Psoas muscle (tissue), 8 donors: Measurements from ENCODE around the gene DMAC1. TPM values are rescaled to one million over a fixed set of nuclear protein-coding genes. Genes with fewer than 3 reads are reported as not detected.

ENCODE experiments used
- ATAC-seq, 4 donors: fragments of 200-7000 bp; cut with Tn5 transposase; one replicate each; pipeline ENCODE4 v1.9.1; 2020; ENCODE audit warnings: moderate library complexity in 3 of 4, mild to moderate bottlenecking in 2 of 4
- DNase-seq, 2 donors: peaks; one replicate each; pipeline ENCODE4 v3.0.0-alpha.2; 2020
- H3K27ac ChIP-seq: fragments of 200-600 bp; one replicate; pipeline ENCODE4 v1.8.0; 2022
- H3K27me3 ChIP-seq, 3 donors: fragments of 200-600 bp in 1 of 3; one replicate each; pipeline versions ENCODE4 v1.6.1 to v1.8.0; 2013 to 2022; ENCODE audit warnings: low read length in 2 of 3, mild to moderate bottlenecking in 2 of 3, moderate library complexity in 1 of 3; ENCODE audit not compliant: insufficient read depth in 3 of 3
- H3K36me3 ChIP-seq, 2 donors: fragments of 200-600 bp in 1 of 2; one replicate each; pipeline versions ENCODE4 v1.6.1 to v1.8.0; 2013 to 2022; ENCODE audit warnings: low read depth in 1 of 2, mild to moderate bottlenecking in 1 of 2, moderate library complexity in 1 of 2; ENCODE audit not compliant: insufficient read depth in 1 of 2
- H3K4me1 ChIP-seq: fragments of 200-600 bp; one replicate; pipeline ENCODE4 v1.8.0; 2022
- H3K4me3 ChIP-seq: fragments of 200-600 bp; one replicate; pipeline ENCODE4 v1.8.0; 2022; ENCODE audit warnings: mild to moderate bottlenecking
- H3K9me3 ChIP-seq: fragments of 200-600 bp; one replicate; pipeline ENCODE4 v1.8.0; 2022
- CTCF ChIP-seq: fragments of 200-600 bp; IDR thresholded peaks from one replicate; pipeline ENCODE4 v1.8.0; 2022; ENCODE audit warnings: antibody characterized with exemption
- WGBS, 3 donors: extraction: QIAGEN DNeasy Blood & Tissue Kit; methylation state at CpG; one replicate each; pipeline versions ENCODE4 v1.1.6 to v1.1.7; 2013; 5-methylcytosine and 5-hydroxymethylcytosine counted together
- intact Hi-C, 2 donors: fragments of 100-400 bp; cut with DNase I; formaldehyde crosslinking; loops; one replicate each; pipeline versions ENCODE4 v1.11.0 to v1.14.2; 2022
- polyA plus RNA-seq, 3 donors: library from polyadenylated mRNA; stranded (reverse); fragments of 200-250 nt; gene quantifications; one replicate each; pipeline ENCODE4 v1.2.3, GENCODE V29; 2013
- total RNA-seq, 4 donors: library from RNA; stranded (reverse); fragmentation: NEBNext Ultra II Directional in 2 of 4; extraction: Animal tissue kit (Norgen Biotek cat#: 25700) in 2 of 4; gene quantifications; one replicate each; pipeline versions ENCODE4 v1.2.1 to v1.2.4, GENCODE V29; 2021 to 2023
- donor health status: healthy with polysubstance abuse.
- donor health status: DM: no; HTN: no; CAD: no; lungs with moderate emphysema.
- donor health status: Bipolar disorder and iron deficiency.
- donor health status: healthy.
- donor health status: DM: yes; HTN: yes; CAD: no.
- donor health status: DM: no; HTN: no; CAD: no.
- donor health status: DM: no; HTN: no; CAD: no.
- donor health status: DM: yes; HTN: yes; CAD: no.

DMAC1 gene
- total and polyA plus RNA-seq, 7 donors, result 17.9 to 125 (median 86.5) TPM

GRCh38 chr9:7823651-7824050 is 24.1 kb upstream of the DMAC1 start:
- 58 to 69% (median 68%) methylated on average over 5 of the region's 5 CpGs for WGBS, 3 donors
- no peaks in the 10 kb centered on the region for H3K9me3 ChIP-seq
- no peaks in the 10 kb centered on the region for H3K36me3 ChIP-seq
- no peaks in the 10 kb centered on the region for H3K4me1 ChIP-seq
- no peak overlapping the region for H3K4me3 ChIP-seq
- no peak overlapping the region for H3K27ac ChIP-seq
- intact Hi-C loops, result no loop called here
- no peaks in the 10 kb centered on the region for H3K27me3 ChIP-seq
- no peak for TF ChIP-seq CTCF
- ATAC-seq (no peak), DNase-seq (no peak)

GRCh38 chr9:7819984-7820383 is 20.4 kb upstream of the DMAC1 start:
- WGBS, 3 donors, result 0 to 46% (median 0%) methylated on average over 1 of the region's 1 CpG

GRCh38 chr9:7816021-7816420 is 16.4 kb upstream of the DMAC1 start:
- Histone ChIP-seq H3K4me1 (no peaks in the 10 kb centered on the region), H3K27me3 (peaks cover 0 to 2% (median 0%) of the 10 kb centered on the region in 3 donors), H3K36me3 (no peaks in the 10 kb centered on the region), H3K9me3 (no peaks in the 10 kb centered on the region), H3K27ac (no peak overlapping the region), H3K4me3 (no peak overlapping the region)
- DNase-seq, result no peak
- intact Hi-C loops, result no loop called here
- no peak for TF ChIP-seq CTCF
- WGBS, 3 donors, result 63 to 66% (median 65%) methylated on average over 2 of the region's 2 CpGs
- no peak for ATAC-seq

More at GRCh38 chr9:7819984-7820383, 20.4 kb upstream of the DMAC1 start:
- ATAC-seq (no peak), DNase-seq (no peak)
- no peak for TF ChIP-seq CTCF
- Histone ChIP-seq H3K27me3 (no peaks in the 10 kb centered on the region), H3K9me3 (no peaks in the 10 kb centered on the region), H3K4me3 (no peak overlapping the region), H3K4me1 (no peaks in the 10 kb centered on the region), H3K36me3 (no peaks in the 10 kb centered on the region), H3K27ac (no peak overlapping the region)
- intact Hi-C loops, result no loop called here

- Histone ChIP-seq H3K27me3 (peaks cover 0 to 2% (median 0%) of the 10 kb centered on the region in 3 donors), H3K4me3 (no peak overlapping the region), H3K27ac (no peak overlapping the region), H3K36me3 (no peaks in the 10 kb centered on the region), H3K4me1 (no peaks in the 10 kb centered on the region), H3K9me3 (no peaks in the 10 kb centered on the region)
- no peak for TF ChIP-seq CTCF
- WGBS, 3 donors, result 85 to 91% (median 87%) methylated on average over 2 of the region's 2 CpGs
- ATAC-seq (no peak), DNase-seq (no peak)
- intact Hi-C loops, result no loop called here
Observed at GRCh38 chr9:7813030-7813429, 13.5 kb upstream of the DMAC1 start.

GRCh38 chr9:7811677-7812076 is 12.1 kb upstream of the DMAC1 start:
- intact Hi-C loops, result no loop called here
- TF ChIP-seq CTCF, result no peak
- DNase-seq (no peak), ATAC-seq (no peak)
- no peaks in the 10 kb centered on the region for H3K9me3 ChIP-seq
- no peaks in the 10 kb centered on the region for H3K4me1 ChIP-seq
- WGBS, 3 donors, result 16 to 31% (median 20%) methylated on average over 3 of the region's 3 CpGs
- H3K27me3 ChIP-seq, result peaks cover 0 to 4% (median 0%) of the 10 kb centered on the region in 3 donors
- no peak overlapping the region for H3K4me3 ChIP-seq
- H3K27ac ChIP-seq, result no peak overlapping the region
- H3K36me3 ChIP-seq, result no peaks in the 10 kb centered on the region
